ENCODE data around the gene FAAH.
"Not testable (repeated sequence)": the region's sequence is repeated elsewhere in the genome, so short reads cannot be mapped to it uniquely, and the experiment has no call there.

Gene FAAH

GRCh38 chr1:46394108-46394871 is at the start of gene FAAH:
TSS of gene FAAH (plus strand) at chr1:46394317. CDS start at chr1:46394349, 32 bp downstream.
- DNase-seq (ENCODE audit: low read depth) = peak; percentile 6

GRCh38 chr1:46344481-46344880 is 49.6 kb upstream of the FAAH start:
- DNase-seq (ENCODE audit: low read depth) = no peak

DNA sequence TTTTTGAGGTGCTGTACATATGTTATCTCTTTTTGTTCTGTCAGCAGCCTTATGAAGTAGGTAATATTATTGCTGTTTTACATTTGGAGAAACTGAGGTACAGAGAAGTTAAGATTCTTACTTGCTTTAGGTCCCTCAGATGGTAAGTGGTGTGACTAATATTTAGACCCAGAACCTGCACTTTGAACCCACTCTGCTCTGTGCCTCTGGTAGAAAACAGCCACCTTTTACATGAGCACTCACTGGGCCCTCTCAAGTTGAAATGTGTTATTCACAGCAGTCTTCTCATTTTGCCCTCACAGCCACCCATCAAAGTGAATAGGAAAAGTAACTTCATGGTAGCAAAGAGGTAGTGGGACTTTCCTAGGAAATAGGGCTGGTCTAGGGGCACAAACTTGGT is 48.8 kb upstream of the FAAH start:
- no peak for DNase-seq (ENCODE audit: low read depth)

GRCh38 chr1:46352363-46352762 is 41.8 kb upstream of the FAAH start:
- no peak for DNase-seq (ENCODE audit: low read depth)

GRCh38 chr1:46355920-46356319 is 38.2 kb upstream of the FAAH start:
- DNase-seq (ENCODE audit: low read depth) = not testable (repeated sequence)

GRCh38 chr1:46362158-46362557 is 32.0 kb upstream of the FAAH start:
- no peak for DNase-seq (ENCODE audit: low read depth)

DNA sequence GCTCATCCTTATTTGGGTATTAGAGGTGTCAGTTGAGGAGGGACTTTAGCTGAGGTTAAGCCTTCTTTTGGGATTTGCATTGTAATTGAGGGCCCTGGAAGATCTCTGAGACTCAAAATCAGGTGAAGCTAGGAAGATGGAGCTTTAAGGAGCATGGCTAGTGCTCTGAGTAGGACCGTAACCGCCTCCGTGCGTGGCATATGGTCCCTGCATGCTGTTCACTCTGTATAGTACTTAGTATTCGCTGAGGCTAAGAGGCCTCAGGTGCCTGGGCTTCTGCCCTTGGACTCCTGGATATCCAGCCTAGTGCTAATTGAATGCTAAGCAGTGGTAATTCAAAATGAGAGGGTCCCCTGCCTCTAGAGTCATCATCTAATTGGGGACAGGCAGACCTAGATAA is 31.0 kb upstream of the FAAH start:
- DNase-seq (ENCODE audit: low read depth) = no peak

GRCh38 chr1:46364612-46365011 is 29.5 kb upstream of the FAAH start:
- no peak for DNase-seq (ENCODE audit: low read depth)

DNA sequence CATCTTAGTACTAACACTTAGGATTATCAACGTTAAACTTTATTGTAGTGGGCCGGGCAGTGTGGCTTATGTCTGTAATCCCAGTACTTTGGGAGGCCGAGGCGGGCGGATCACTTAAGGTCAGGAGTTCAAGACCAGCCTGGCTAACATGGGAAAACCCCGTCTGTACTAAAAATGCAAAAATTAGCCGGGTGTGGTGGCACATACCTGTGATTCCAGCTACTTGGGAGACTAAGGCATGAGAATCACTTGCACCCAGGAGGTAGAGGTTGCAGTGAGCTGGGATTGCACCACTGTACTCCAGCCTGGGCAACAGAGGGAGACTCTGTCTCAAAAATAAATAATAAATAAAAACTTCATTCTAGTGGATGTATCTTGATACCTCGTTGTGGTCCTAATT is 28.3 kb upstream of the FAAH start:
- DNase-seq (ENCODE audit: low read depth) = not testable (repeated sequence)

GRCh38 chr1:46367072-46367471 is 27.0 kb upstream of the FAAH start:
- DNase-seq (ENCODE audit: low read depth) = no peak

- DNase-seq (ENCODE audit: low read depth) = not testable (repeated sequence)
These were observed 26.4 kb upstream of the FAAH start for GRCh38 chr1:46367701-46368100.

GRCh38 chr1:46368791-46369190 is 25.3 kb upstream of the FAAH start:
- DNase-seq (ENCODE audit: low read depth) = no peak

DNA sequence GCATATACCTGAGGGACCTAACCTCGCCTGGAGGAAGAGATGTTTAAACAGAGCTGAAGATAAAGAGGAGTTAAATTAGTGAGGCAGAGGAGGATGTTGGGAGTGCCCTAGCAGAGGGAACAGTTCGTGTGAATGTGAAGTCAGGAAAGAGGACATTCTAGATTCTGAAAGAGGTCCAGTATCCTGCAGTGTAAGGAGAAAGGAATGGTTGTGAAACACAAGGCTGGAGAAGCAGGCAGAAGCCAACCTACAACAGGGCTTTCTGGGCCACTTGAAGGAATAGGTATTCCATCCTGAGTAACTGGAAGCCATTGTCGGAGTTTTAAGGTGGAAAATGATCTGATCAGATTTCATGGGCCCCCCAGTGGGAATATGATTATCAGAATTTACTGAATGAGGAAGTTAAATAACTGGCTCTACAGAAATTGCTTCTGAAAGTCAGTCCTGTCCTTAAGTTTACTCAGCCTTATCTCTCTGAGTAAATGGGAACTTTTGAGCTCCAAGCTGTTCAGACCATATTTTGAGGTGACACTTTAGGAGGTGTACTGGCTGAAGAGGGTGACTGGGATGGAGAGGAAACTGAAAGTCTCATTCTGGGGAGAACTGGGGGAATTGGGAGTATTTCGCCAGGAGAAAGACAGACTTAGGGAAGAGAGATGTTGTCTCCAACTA is 24.4 kb upstream of the FAAH start:
- DNase-seq (ENCODE audit: low read depth) = no peak

GRCh38 chr1:46370214-46370633 is 23.9 kb upstream of the FAAH start:
- no peak for DNase-seq (ENCODE audit: low read depth)

- no peak for DNase-seq (ENCODE audit: low read depth)
These were observed 21.7 kb upstream of the FAAH start for GRCh38 chr1:46372431-46372830.

DNA sequence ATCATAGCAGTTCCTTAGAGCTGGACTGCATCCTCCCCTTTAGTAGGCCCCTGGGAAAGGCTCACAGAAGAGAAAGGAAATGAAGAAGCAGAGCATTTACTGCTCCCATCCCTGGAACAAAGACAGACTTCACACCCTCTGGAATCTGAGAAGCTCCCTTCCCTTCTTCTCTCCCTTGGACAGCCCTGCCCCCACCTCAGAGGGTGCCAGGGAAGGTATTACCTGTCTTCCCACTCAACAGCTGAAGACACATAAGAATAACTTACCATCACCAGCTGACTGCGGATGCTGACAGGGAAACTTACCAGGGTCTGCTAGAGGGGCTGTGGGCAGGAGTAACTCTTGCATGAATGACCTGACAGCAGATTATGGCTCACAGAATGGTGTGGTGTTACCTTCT is 14.1 kb upstream of the FAAH start:
- no peak for DNase-seq (ENCODE audit: low read depth)

DNA sequence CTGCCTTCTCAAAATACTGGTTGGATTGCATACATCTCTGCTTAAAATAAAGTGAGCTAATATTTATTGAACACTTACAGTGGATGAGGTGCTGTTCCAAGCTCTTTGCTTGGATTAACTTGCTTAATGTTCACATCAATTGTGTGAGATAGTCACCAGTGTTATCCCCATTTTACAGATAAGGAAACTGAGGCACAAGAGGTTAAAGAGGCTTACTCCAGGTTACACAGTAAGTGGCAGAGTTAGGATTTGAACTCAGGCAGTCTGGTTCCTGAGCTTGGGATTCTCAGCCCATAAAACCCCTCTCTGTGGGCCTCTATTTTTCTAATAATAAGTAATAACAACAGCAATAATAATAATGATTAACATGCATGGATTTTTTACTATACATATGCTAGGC is 13.6 kb upstream of the FAAH start:
- no peak for DNase-seq (ENCODE audit: low read depth)

DNA sequence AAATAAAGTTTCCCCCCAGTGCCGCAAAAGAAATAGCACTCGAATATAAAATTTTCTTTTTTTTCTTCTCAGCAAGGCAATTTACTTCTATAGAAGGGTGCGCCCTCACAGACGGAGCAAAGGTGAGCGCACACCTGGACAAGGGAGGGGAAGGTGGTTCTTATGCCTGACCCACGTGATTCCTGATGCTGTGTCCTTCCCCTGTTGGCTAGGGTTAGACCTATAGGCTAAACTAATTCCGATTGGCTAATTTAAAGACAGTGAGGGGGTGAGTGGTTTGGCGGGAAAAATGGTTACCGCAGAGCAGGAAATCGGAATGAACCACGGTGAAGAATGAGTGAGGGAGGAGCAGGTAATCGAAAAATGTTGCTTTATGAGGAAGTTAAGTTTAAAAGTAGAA is 607 bp upstream of the FAAH start:
- no peak for DNase-seq (ENCODE audit: low read depth)

DNA sequence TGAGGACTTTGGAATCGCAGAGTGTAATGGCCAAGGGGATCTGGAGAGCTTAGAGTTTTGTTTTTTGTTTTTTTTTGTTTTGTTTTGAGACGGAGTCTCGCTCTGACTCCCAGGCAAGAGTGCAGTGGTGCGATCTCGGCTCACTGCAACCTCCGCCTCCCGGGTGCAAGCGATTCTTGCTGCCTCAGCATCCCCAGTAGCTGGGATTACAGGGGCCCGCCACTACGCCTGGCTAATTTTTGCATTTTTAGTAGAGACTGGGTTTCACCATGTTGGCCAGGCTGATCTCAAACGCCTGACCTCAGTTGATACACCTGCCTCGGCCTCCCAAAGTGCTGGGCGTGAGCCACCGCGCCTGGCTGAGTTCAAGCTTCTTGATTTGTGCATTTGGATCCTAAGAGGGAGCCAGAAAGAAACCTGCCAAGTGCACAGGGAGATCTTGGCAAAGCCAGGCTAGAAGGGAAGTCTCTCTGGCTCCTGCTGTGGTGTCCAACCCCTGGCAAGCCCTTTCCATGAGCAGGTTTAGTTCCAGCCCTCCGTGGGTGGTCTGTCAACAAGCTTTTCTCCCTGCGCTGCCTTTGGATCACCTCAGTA is 852 bp downstream of the FAAH start:
- no peak for DNase-seq (ENCODE audit: low read depth)

DNA sequence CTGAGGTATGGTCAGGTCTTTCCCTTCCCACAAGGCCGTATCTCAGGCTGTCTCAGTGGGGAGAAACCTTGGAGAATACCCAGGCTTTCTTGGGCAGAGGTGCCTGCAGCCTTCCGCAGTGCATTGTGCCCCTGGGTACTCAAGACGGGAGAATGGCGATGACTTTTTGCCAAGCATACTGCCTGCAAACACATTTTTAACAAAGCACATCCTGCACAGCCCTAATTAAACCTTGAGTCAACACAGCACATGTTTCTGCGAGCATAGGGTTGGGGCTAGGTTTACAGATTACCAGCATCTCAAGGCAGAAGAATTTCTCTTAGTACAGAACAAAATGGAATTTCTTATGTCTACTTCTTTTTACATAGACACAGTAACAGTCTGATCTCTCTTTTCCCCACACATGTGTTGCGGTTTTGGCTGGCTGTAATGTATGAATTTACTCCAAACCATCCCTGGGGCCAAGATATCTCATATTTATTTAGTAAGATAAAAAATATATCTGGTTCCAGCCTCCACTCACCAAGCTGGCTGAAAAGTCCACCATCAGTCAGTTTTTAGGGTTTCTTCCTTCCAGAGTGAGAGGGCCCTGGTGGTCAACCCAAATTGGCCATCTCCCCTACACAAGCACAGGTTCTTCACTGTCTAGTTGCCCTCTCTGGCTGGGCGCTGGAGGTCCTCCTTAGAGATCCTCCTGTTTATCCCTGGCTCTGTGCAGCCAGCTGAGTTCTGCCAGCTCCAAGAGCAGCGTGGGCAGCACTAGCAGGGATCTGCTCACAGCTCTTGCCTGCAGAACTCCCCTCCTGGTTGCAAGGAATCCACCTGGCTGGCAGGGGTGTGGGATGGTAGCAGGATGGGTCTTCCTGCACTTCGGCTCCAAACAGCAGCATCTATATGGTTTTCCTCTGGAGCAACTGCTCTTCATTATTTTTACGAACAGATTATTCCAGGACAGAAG is 2.6 kb downstream of the FAAH start:
- DNase-seq (ENCODE audit: low read depth) = no peak

DNA sequence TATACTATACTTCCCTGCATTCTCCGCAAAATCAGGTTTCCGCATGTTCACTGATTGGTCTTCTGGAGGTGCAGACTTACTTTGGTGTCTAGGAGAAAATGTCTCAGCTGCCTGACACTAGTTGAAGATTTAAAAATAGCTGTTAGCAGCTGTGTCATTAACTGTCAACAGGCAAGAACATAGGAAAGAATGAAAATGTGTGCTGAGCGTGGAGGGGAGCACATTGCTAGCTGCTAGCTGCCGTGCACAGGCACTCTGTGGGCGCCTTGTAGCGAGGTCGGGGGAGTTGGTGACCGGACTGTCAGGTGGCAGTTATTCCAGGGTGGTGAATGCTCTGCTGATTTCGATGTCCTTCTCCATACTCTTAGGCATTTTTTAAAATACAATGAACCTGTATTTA is 5.2 kb downstream of the FAAH start:
- DNase-seq (ENCODE audit: low read depth) = no peak

- no peak for DNase-seq (ENCODE audit: low read depth)
These were observed 6.3 kb downstream of the FAAH start for GRCh38 chr1:46400421-46400820.
